HCEC 1CT (cell line): ENCODE results near the gene ITGAD.

ENCODE experiments used
- DNase-seq: peaks from one replicate; pipeline ENCODE4 v3.0.0-alpha.2; 2017

ITGAD gene

DNA sequence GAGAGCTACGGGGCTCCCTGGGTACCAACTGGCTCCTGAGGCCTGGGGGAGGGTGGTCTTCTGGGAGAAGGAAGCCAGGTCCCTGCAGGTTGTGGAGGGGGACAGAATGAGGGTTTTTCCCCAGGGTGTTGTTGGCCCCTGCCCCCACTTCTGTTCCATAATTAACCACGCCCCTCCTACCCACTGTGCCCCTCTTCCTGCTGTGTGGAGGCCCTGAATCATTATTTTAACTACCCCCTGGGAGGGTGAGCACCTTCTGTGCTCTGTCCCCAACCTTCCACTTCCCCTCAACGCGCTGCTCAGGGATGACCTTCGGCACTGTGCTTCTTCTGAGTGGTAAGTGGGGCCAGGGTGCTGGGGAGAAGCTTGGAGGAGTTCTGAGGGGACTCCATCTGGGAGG is at the start of gene ITGAD:
Gene ITGAD, plus strand, starts transcription at position 280 of the 400 bp plus-strand sequence. Its CDS starts 26 bp downstream, at position 306.
- DNase-seq, result no peak

DNA sequence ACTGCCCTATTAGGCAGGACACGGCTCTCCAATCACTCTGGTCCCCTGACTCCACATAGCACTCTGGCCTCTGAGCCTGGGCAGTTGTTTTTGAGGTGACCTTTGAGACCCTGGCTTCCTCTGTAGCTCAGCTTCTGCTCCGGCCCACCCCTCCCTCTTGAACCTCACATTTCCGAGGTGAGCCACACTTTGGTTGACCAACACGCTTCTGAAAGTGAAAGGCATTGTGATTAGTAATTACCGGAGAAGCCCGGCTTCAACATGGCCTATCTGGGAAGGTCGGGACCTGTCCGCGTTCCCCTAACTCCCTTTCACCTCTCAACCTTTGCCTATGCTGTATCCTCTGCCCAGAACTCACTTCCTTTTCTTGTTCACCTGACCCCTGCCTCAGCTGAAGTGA is 48.4 kb upstream of the ITGAD start:
- no peak for DNase-seq

DNA sequence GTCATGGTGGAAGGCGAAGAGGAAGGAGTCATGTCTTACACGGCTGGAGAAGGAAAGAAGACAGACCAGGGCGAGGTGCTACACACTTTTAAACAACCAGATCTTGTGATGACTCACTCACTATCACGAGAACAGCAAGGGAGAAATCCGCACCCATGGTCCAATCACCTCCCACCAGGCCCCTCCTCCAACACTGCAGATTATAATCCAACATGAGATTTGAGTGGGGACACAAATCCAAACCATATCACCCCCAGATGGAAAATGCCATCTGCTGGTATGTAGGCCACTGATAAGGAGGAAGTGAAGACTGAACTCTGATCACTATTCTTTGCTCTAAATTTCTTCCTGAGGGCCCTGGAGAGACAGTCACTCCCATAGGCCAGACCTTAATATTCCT is 45.7 kb upstream of the ITGAD start:
- no peak for DNase-seq

DNA sequence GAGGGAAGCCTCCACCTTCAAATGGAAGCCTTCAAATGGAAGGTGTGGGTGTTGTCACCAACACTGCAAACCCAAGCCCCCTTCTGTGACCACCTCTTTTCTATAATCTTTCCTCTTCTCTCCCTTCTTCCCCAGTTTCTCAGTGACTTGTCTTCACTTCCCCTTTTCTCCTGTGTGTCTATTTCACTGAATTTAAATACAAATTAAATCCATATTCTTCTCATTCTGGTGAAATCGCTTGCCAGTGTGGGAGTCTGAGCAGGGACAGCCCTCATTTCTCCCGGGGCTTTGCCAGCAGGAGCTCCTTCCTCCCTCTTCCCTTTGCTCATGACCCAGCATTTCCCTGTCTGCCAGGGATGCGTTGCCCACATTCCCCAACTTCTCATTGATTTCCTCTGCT is 44.6 kb upstream of the ITGAD start:
- no peak for DNase-seq

DNA sequence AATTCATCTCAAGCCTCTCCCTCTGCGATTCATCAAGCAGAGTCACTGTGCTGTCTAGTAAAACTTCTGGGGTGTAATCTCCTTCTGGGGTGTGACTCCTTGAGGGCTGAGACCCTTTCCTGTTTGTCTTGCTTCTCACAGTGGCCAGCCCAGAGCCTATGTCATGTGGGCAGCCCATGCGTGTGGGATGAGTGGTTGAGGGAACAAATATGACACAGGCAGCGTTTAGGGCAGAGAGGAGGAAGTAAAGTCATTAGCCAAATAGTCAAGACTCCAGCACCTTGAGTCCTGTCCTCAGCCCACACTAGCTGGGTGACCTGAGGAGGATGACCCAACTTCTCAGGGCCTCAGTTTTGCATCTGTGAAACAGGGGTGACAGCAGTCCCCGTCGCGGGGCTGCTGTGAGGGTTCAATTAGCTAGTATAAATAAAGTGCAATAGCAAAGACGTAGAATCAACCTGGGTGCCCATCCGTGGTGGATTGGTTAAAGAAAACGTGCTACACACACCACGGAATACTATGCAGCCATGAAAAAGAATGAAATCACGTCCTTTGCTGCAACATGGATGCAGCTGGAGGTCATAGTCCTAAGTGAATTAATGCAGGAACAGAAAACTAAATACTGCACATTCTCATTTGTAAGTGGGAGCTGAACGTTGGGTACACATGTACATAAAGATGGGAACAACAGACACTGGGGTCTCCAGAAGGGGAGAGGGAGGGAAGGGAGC is 42.7 kb upstream of the ITGAD start:
- no peak for DNase-seq

DNA sequence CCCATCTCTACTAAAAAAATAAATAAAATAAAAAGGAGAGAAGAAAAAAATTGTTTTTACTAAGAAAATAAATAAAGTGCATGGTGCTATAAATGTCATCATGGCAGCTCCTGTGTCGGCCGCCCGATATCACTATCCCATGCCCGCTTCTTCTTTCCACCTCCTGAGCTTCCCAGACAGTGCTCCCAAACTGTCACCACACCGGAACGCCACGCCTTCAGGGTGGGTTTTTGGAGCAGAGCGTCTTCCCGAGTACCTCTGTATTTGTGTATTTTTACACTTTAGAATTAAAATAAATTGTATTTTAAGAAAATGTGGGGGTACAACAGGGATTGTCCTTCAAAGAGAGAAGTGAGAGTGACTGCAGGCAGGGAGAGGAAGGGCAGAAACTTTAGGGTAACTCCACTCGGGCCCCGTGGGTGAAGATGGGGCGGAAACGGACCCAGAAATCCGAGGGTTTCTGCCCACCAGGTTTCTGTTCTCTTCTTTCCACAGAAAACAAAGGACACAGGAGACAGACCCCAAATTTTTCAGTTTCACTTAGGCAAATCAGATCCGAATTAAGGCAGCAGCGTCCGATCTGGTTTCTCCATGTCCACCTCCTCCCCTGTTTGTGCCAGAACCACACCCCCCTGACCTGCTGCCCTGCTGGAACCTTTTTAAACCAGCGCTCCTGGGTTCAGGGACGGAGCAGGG is 41.7 kb upstream of the ITGAD start:
- no peak for DNase-seq

DNA sequence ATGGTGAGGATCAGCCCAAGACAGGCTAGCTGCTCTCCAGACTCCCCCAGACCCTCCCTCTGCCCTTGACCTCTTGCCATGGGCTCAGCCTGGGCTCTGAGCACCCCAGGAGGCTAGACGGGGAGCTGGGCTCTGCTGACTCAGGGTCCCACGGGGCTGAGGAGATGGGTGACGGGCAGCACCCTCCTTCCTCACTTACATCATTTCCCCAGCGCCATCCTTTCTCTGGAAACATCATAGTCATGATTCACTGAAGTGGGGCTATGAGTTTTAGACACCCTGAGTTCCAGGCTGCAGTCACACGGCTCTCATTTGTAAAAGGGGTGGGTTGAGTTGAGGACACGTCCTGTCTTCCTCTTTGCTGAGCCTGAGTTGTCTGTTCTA is 41.2 kb upstream of the ITGAD start:
- DNase-seq, result no peak

- DNase-seq, result no peak
These were observed 40.6 kb upstream of the ITGAD start for GRCh38 chr16:31352376-31353115.

- DNase-seq, result peak; percentile 40
These were observed 38.5 kb upstream of the ITGAD start, which contains the start of gene ITGAX for GRCh38 chr16:31354394-31355291. Gene ITGAX, plus strand, starts transcription at chr16:31355176. Its CDS starts 79 bp downstream, at chr16:31355255.

DNA sequence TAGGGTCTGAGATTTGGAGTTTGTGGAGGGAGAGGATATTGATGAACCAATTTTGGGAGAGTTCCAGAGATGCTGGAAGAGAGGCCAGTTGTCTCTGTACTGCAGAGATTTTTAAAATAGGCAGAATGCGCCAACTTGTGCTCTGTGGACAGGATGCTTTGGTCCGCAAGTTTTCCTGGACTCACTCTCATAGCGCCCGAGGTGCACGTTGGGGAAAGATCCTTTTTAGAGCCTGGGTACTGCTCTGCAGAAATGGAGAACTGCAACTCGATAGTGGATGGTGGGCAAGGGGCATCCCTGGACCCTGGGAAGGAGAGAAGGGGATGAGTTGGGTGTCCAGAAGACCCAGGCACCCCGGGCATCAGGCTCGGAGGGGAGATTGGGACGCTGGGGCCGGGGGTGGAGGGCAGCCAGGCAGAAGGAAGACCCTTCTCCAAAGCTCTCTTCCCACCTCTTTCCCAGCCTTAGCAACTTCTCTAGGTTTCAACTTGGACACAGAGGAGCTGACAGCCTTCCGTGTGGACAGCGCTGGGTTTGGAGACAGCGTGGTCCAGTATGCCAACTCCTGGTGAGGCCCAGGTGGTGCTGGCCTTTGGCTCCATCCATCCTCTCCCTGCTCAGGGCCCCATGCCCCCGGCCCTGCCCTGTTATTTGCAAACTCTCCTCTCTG is 37.6 kb upstream of the ITGAD start:
- DNase-seq, result no peak

DNA sequence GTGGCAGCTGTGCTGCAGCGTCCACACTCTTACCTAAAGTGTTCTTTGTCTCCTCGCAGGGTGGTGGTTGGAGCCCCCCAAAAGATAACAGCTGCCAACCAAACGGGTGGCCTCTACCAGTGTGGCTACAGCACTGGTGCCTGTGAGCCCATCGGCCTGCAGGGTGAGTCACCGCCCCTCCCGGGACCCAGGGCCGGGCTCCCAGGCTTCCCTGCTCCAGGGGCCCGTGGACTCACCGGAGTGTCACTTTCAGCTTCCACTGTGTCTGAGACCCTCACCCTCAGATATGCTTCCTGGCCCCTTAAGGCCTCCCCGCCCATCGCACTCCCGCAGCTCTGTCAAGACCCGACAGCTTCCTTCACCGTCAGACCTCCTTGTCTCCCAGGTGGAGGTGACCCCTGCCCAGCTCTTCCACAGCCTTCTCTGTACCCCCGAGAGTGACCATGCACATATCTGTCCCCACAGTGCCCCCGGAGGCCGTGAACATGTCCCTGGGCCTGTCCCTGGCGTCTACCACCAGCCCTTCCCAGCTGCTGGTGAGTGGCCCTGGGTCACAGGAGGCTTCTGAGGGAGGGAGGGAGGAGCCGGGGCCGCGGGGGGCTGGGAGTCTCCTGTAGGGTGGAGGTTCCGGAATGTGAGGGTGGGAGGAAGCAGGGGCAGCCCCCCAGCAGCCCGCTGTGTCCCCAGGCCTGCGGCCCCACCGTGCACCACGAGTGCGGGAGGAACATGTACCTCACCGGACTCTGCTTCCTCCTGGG is 36.4 kb upstream of the ITGAD start:
- DNase-seq, result no peak

- peak; percentile 15 for DNase-seq
These were observed 35.6 kb upstream of the ITGAD start for GRCh38 chr16:31357324-31358109.

- no peak for DNase-seq
These were observed 32.9 kb upstream of the ITGAD start for GRCh38 chr16:31360251-31360650.

- no peak for DNase-seq
These were observed 31.7 kb upstream of the ITGAD start for GRCh38 chr16:31361201-31362110.

DNA sequence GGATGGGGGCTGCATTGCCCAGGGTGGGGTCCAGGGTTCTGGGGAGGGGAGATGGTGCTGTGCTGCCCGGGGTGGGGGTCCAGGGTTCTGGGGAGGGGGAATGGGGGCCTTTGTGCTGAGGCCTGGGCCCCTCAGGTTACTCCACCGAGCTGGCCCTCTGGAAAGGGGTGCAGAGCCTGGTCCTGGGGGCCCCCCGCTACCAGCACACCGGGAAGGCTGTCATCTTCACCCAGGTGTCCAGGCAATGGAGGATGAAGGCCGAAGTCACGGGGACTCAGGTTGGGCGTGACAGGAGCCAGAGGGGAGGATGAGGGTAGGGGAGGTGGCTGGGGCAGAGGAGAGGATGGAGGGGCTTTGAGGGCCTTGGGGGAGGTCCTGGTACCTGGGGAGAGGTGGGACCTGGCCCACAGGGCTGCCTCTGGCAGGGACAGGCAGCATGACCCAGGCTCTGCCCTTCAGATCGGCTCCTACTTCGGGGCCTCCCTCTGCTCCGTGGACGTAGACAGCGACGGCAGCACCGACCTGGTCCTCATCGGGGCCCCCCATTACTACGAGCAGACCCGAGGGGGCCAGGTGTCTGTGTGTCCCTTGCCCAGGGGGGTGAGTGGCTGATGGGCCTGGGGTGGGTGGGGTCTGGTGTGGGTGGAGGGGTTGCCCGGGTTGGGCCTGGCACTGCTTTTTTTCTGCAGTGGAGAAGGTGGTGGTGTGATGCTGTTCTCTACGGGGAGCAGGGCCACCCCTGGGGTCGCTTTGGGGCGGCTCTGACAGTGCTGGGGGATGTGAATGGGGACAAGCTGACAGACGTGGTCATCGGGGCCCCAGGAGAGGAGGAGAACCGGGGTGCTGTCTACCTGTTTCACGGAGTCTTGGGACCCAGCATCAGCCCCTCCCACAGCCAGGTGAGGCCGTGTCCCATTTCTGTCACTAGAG is 30.4 kb upstream of the ITGAD start:
- DNase-seq, result no peak

- DNase-seq, result no peak
These were observed 29.4 kb upstream of the ITGAD start for GRCh38 chr16:31363721-31364120.

DNA sequence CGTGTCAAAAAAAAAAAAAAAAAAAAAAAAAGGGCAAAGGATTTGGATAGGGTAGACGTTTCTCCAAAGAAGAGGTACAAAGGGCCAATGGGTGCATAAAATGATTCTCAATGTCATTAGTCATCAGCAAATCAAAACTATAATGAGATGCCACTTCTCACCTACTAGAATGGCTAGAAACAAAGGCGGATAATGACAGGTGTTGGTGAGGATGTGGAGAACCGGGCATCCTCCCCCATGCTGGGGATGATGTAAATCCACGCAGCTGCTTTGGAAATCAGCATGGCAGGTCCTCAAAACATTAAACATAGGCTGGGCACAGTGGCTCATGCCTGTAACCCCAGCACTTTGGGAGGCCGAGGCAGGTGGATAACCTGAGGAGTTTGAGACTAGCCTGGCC is 28.7 kb upstream of the ITGAD start:
- DNase-seq, result no peak
